SK-N-SH (cell line): ENCODE data around the gene RNF130. TPM values are rescaled to one million over a fixed set of nuclear protein-coding genes. Genes with fewer than 3 reads are reported as not detected.

Experiments
- CTCF ChIA-PET: fragments of 300-600, 350-600 bp; formaldehyde crosslinking; extraction: SDS; loops from one replicate; lab custom pipeline; 2021; lab: Yijun Ruan, JAX
- POLR2A ChIA-PET: fragments of 350-600 bp; sonication (Branson Sonifier 250); formaldehyde crosslinking; extraction: SDS; loops from one replicate; lab custom pipeline; 2020; ENCODE audit warnings: antibody characterized with exemption, inconsistent platforms; lab: Yijun Ruan, JAX
- DNase-seq: peaks from one replicate; pipeline ENCODE4 v3.0.0; 2012
- H2AFZ ChIP-seq: fragments of 200-600 bp; sonication (generic); 2 replicates; pipeline ENCODE4 v1.8.1; 2016; ENCODE audit warnings: antibody characterized with exemption, mild to moderate bottlenecking, low read depth
- H3F3A ChIP-seq: fragments of 200-600 bp; sonication (generic); replicated peaks from 2 replicates; pipeline ENCODE3; 2016; ENCODE audit warnings: antibody characterized with exemption, mild to moderate bottlenecking; ENCODE audit not compliant: insufficient read depth
- H3K27ac ChIP-seq, 2 experiments: fragments of 200-500 bp in 1 of 2; fragments of 200-600 bp in 1 of 2; sonication (Bioruptor generic) in 1 of 2; sonication (generic), shearing (Covaris generic) in 1 of 2; 2 replicates each; pipeline versions ENCODE4 v1.5.1 to v1.6.1; 2014 to 2016; ENCODE audit warnings: low read depth in 2 of 2, inconsistent platforms in 1 of 2, low read length in 1 of 2, mild to moderate bottlenecking in 1 of 2, mixed read lengths in 1 of 2
- H3K27me3 ChIP-seq: fragments of 200-600 bp; sonication (generic), shearing (Covaris generic); 2 replicates; pipeline ENCODE4 v1.6.1; 2016; ENCODE audit warnings: mixed run types; ENCODE audit not compliant: insufficient read depth
- H3K36me3 ChIP-seq, 2 experiments: fragments of 200-500 bp in 1 of 2; fragments of 200-600 bp in 1 of 2; sonication (Bioruptor generic) in 1 of 2; sonication (generic) in 1 of 2; replicated peaks in 1 of 2; 2 replicates each; pipeline versions ENCODE3 to v1.5.1; 2014 to 2016; ENCODE audit warnings: low read length in 1 of 2, mild to moderate bottlenecking in 1 of 2; ENCODE audit not compliant: insufficient read depth in 2 of 2, control insufficient read depth in 1 of 2
- H3K4me1 ChIP-seq, 2 experiments: fragments of 200-500 bp in 1 of 2; fragments of 200-600 bp in 1 of 2; sonication (Bioruptor generic) in 1 of 2; sonication (generic), shearing (Covaris generic) in 1 of 2; 2 replicates each; pipeline versions ENCODE4 v1.5.1 to v1.6.1; 2014 to 2016; ENCODE audit warnings: low read depth in 1 of 2, low read length in 1 of 2, mixed run types in 1 of 2; ENCODE audit not compliant: insufficient read depth in 2 of 2, control insufficient read depth in 1 of 2
- H3K4me2 ChIP-seq: fragments of 200-600 bp; sonication (generic), shearing (Covaris generic); 2 replicates; pipeline ENCODE4 v1.6.1; 2017; ENCODE audit warnings: mixed run types
- H3K4me3 ChIP-seq, 2 experiments: fragments of 200-500 bp in 1 of 2; fragments of 200-600 bp in 1 of 2; sonication (Bioruptor generic) in 1 of 2; sonication (generic), shearing (Covaris generic) in 1 of 2; 2 replicates each; pipeline versions ENCODE4 v1.5.1 to v1.8.1; 2014 to 2016; ENCODE audit warnings: low read depth in 2 of 2, inconsistent platforms in 1 of 2, low read length in 1 of 2, mild to moderate bottlenecking in 1 of 2, mixed read lengths in 1 of 2, moderate library complexity in 1 of 2
- H3K79me2 ChIP-seq: fragments of 200-600 bp; sonication (generic); 2 replicates; pipeline ENCODE4 v1.8.1; 2017; ENCODE audit warnings: mild to moderate bottlenecking; ENCODE audit not compliant: insufficient read depth
- H3K9ac ChIP-seq: fragments of 200-600 bp; sonication (generic); 2 replicates; pipeline ENCODE4 v1.6.1; 2017; ENCODE audit warnings: mixed run types
- H3K9me2 ChIP-seq: fragments of 200-600 bp; sonication (generic); 2 replicates; pipeline ENCODE4 v1.6.1; 2017; ENCODE audit warnings: mixed run types
- H3K9me3 ChIP-seq: fragments of 200-600 bp; sonication (generic); 2 replicates; pipeline ENCODE4 v1.6.1; 2017; ENCODE audit warnings: mixed run types, mild to moderate bottlenecking, moderate library complexity
- H4K20me1 ChIP-seq: fragments of 200-600 bp; sonication (generic); 2 replicates; pipeline ENCODE4 v1.6.1; 2017; ENCODE audit warnings: mild to moderate bottlenecking, mixed run types; ENCODE audit not compliant: insufficient read depth
- EP300 ChIP-seq, 2 experiments: IDR thresholded peaks; 2 replicates each; pipeline versions ENCODE4 v1.4.0 to v1.6.1; 2012; ENCODE audit warnings: borderline replicate concordance in 1 of 2, low read depth in 1 of 2, low read length in 1 of 2
- EZH2phosphoT487 ChIP-seq: fragments of 200-600 bp; sonication (generic); IDR thresholded peaks from 2 replicates; pipeline ENCODE4 v1.6.1; 2017; ENCODE audit warnings: low read depth, mixed run types, mild to moderate bottlenecking, antibody characterized with exemption, moderate library complexity, borderline replicate concordance
- JUND ChIP-seq: IDR thresholded peaks from 2 replicates; pipeline ENCODE4 v1.4.0; 2012
- MEF2A ChIP-seq: IDR thresholded peaks from 2 replicates; pipeline ENCODE4 v1.4.0; 2012; ENCODE audit warnings: low read depth, borderline replicate concordance
- RCOR1 ChIP-seq: fragments of 150-350 bp; IDR thresholded peaks from 2 replicates; pipeline ENCODE4 v1.6.1; 2017; ENCODE audit warnings: antibody characterized with exemption, low read length
- RFX5 ChIP-seq: IDR thresholded peaks from 2 replicates; pipeline ENCODE4 v1.6.1; 2012; ENCODE audit warnings: mild to moderate bottlenecking, improper control_type of control experiment, low read length
- SIN3A ChIP-seq: IDR thresholded peaks from 2 replicates; pipeline ENCODE4 v1.6.1; 2012; ENCODE audit warnings: low read depth, mild to moderate bottlenecking, low read length, moderate library complexity, borderline replicate concordance
- TEAD4 ChIP-seq: IDR thresholded peaks from 2 replicates; pipeline ENCODE4 v1.4.0; 2012; ENCODE audit warnings: mild to moderate bottlenecking, borderline replicate concordance; ENCODE audit not compliant: insufficient read depth
- YY1 ChIP-seq: IDR thresholded peaks from 2 replicates; pipeline ENCODE4 v1.4.0; 2012; ENCODE audit warnings: low read depth, mild to moderate bottlenecking
- WGBS: methylation state at CpG from one replicate; pipeline ENCODE4 v1.1.6; 2017; ENCODE audit warnings: low lambda C conversion rate; 5-methylcytosine and 5-hydroxymethylcytosine counted together
- polyA plus RNA-seq, 3 experiments: library from polyadenylated mRNA; depleted of rRNA; stranded (reverse); fragments of >200 nt; gene quantifications; 2 replicates each; pipeline ENCODE4 v1.2.3, GENCODE V29; 2012
- TF ChIP-seq, protein P1 (sequence below): IDR thresholded peaks from 2 replicates; pipeline ENCODE4 v1.4.0; 2012; ENCODE audit warnings: low read depth
- TF ChIP-seq, protein P2 (sequence below): IDR thresholded peaks from 2 replicates; pipeline ENCODE4 v1.4.0; 2012; ENCODE audit warnings: low read depth, borderline replicate concordance
- TF ChIP-seq, protein P3 (sequence below): IDR thresholded peaks from 2 replicates; pipeline ENCODE4; 2012
- TF ChIP-seq, protein P4 (sequence below): IDR thresholded peaks from 2 replicates; pipeline ENCODE4 v1.6.1; 2012; ENCODE audit warnings: mild to moderate bottlenecking, low read depth, low read length, moderate library complexity

Gene RNF130
- polyA plus RNA-seq, 1 of the 3 experiments (the other 2 are of a cell fraction) = 41.4 TPM

DNA sequence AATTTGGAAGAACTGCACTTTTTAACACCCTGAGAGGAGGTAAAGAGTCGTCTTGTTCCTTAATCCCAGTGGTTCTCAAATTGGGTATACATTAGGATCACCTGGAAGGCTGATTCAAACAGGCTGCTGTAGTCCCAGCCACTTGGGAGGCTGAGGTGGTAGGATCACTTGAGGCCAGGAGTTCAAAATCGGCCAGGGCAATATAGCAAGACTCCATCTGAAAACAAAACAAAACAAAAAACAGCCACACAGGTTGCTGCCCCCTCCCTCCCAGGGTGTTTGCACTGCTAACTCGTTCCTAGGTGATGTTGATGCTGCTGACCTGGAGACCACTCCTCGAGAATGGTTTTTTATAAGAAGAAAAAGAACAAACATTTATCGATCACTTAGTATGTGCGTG is 162.3 kb downstream of the RNF130 start:
- no peaks in the 10 kb centered on the region for H3K27me3 ChIP-seq
- DNase-seq = no peak
- H3K9me2 ChIP-seq = no peaks in the 10 kb centered on the region
- peaks cover 0 to 9% of the 10 kb centered on the region in 2 experiments; a peak in 2 of 4 replicates for H3K4me1 ChIP-seq
- TF ChIP-seq, protein P1, sequence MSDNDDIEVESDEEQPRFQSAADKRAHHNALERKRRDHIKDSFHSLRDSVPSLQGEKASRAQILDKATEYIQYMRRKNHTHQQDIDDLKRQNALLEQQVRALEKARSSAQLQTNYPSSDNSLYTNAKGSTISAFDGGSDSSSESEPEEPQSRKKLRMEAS = no peak
- no peak for TF ChIP-seq SIN3A
- TF ChIP-seq, protein P2, sequence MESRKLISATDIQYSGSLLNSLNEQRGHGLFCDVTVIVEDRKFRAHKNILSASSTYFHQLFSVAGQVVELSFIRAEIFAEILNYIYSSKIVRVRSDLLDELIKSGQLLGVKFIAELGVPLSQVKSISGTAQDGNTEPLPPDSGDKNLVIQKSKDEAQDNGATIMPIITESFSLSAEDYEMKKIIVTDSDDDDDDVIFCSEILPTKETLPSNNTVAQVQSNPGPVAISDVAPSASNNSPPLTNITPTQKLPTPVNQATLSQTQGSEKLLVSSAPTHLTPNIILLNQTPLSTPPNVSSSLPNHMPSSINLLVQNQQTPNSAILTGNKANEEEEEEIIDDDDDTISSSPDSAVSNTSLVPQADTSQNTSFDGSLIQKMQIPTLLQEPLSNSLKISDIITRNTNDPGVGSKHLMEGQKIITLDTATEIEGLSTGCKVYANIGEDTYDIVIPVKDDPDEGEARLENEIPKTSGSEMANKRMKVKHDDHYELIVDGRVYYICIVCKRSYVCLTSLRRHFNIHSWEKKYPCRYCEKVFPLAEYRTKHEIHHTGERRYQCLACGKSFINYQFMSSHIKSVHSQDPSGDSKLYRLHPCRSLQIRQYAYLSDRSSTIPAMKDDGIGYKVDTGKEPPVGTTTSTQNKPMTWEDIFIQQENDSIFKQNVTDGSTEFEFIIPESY = no peak
- TF ChIP-seq RFX5 = no peak
- TF ChIP-seq MEF2A = no peak
- TF ChIP-seq EZH2phosphoT487 = no peak
- no peak for TF ChIP-seq TEAD4
- no peak for TF ChIP-seq YY1
- TF ChIP-seq, protein P3, sequence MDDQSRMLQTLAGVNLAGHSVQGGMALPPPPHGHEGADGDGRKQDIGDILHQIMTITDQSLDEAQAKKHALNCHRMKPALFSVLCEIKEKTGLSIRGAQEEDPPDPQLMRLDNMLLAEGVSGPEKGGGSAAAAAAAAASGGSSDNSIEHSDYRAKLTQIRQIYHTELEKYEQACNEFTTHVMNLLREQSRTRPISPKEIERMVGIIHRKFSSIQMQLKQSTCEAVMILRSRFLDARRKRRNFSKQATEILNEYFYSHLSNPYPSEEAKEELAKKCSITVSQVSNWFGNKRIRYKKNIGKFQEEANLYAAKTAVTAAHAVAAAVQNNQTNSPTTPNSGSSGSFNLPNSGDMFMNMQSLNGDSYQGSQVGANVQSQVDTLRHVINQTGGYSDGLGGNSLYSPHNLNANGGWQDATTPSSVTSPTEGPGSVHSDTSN = no peak
- TF ChIP-seq EP300 (IDR thresholded peaks at IDR 0.05; ENCODE audit: borderline replicate concordance in 1 of 2, low read depth in 1 of 2, low read length in 1 of 2) = no peak
- no peak for TF ChIP-seq JUND
- TF ChIP-seq RCOR1 = no peak
- TF ChIP-seq, protein P4, sequence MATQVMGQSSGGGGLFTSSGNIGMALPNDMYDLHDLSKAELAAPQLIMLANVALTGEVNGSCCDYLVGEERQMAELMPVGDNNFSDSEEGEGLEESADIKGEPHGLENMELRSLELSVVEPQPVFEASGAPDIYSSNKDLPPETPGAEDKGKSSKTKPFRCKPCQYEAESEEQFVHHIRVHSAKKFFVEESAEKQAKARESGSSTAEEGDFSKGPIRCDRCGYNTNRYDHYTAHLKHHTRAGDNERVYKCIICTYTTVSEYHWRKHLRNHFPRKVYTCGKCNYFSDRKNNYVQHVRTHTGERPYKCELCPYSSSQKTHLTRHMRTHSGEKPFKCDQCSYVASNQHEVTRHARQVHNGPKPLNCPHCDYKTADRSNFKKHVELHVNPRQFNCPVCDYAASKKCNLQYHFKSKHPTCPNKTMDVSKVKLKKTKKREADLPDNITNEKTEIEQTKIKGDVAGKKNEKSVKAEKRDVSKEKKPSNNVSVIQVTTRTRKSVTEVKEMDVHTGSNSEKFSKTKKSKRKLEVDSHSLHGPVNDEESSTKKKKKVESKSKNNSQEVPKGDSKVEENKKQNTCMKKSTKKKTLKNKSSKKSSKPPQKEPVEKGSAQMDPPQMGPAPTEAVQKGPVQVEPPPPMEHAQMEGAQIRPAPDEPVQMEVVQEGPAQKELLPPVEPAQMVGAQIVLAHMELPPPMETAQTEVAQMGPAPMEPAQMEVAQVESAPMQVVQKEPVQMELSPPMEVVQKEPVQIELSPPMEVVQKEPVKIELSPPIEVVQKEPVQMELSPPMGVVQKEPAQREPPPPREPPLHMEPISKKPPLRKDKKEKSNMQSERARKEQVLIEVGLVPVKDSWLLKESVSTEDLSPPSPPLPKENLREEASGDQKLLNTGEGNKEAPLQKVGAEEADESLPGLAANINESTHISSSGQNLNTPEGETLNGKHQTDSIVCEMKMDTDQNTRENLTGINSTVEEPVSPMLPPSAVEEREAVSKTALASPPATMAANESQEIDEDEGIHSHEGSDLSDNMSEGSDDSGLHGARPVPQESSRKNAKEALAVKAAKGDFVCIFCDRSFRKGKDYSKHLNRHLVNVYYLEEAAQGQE = no peak
- 75% methylated on average over 6 of the region's 6 CpGs for WGBS
- H3K79me2 ChIP-seq = peaks cover 30% of the 10 kb centered on the region
- H2AFZ ChIP-seq = no peak overlapping the region
- CTCF ChIA-PET = interaction anchor here (1.4 kb wide), 1 partner anchor 13 kb away, joined by 9 read pairs; no protein-coding TSS in a partner anchor
- no peak overlapping the region for H3K4me2 ChIP-seq
- peaks cover 7% of the 10 kb centered on the region in 2 experiments for H3K36me3 ChIP-seq
- no peak overlapping the region for H3K4me3 ChIP-seq
- H3F3A ChIP-seq = no peaks in the 10 kb centered on the region
- no peak overlapping the region for H3K9ac ChIP-seq
- POLR2A ChIA-PET = no interaction called here
- H3K9me3 ChIP-seq = no peaks in the 10 kb centered on the region
- peaks cover 16% of the 10 kb centered on the region; the same call in 1 of the 2 replicates for H4K20me1 ChIP-seq
- H3K27ac ChIP-seq = no peak overlapping the region
